ENCODE results near the gene CTXN1.

- peak; percentile 29 to 61 (median 57) for TF ChIP-seq CTCF (IDR thresholded peaks at IDR 0.05)
- TF ChIP-seq POLR2A (IDR thresholded peaks at IDR 0.05), result no peak
- TF ChIP-seq POLR2AphosphoS5 (IDR thresholded peaks at IDR 0.05), result no peak
Measured at GRCh38 chr19:7917267-7918061, 8.5 kb downstream of the CTXN1 start.

Measured in transverse colon (tissue), 4 donors.